AG04450 (cell line): ENCODE results near the gene KIAA1217. TPM values are rescaled to one million over a fixed set of nuclear protein-coding genes. Genes with fewer than 3 reads are reported as not detected.

Experiments used
- CTCF ChIA-PET: fragments of 300-600, 350-600 bp; formaldehyde crosslinking; extraction: SDS; loops from one replicate; lab custom pipeline; 2022; ENCODE audit warnings: antibody characterized with exemption, inconsistent platforms; lab: Charles Lee
- POLR2A ChIA-PET: fragments of 350-600 bp; formaldehyde crosslinking; extraction: SDS; loops from one replicate; lab custom pipeline; 2021; ENCODE audit warnings: antibody characterized with exemption, inconsistent platforms; lab: Yijun Ruan, JAX
- DNase-seq: peaks from one replicate; pipeline ENCODE4 v3.0.0-alpha.2; 2011; ENCODE audit warnings: low read depth, low spot score
- H3K27ac ChIP-seq: one replicate; pipeline ENCODE4 v1.5.1; 2012; ENCODE audit warnings: low read depth, low read length, control low read depth
- H3K27me3 ChIP-seq: one replicate; pipeline ENCODE4 v1.6.0; 2012; ENCODE audit warnings: low read length; ENCODE audit not compliant: control insufficient read depth, insufficient read depth
- H3K4me3 ChIP-seq: 2 replicates; pipeline ENCODE4 v1.5.1; 2011; ENCODE audit warnings: mild to moderate bottlenecking, low read depth, low read length, control low read depth
- H3K9me3 ChIP-seq: 2 replicates; pipeline ENCODE4 v1.5.1; 2012; ENCODE audit warnings: low read length; ENCODE audit not compliant: control insufficient read depth, insufficient read depth
- CTCF ChIP-seq: IDR thresholded peaks from 2 replicates; pipeline ENCODE4 v1.5.1; 2011; ENCODE audit warnings: low read depth, low read length, control low read depth, inconsistent platforms
- polyA plus RNA-seq: library from polyadenylated mRNA; depleted of rRNA; stranded (reverse); fragments of >200 nt; gene quantifications from 2 replicates; pipeline ENCODE4 v1.2.3, GENCODE V29; 2011

The KIAA1217 gene
- polyA plus RNA-seq, 1 experiment: 5.4 TPM

- no peaks in the 10 kb centered on the region for H3K9me3 ChIP-seq
- no peak overlapping the region for H3K4me3 ChIP-seq
- no peak for DNase-seq
- POLR2A ChIA-PET: interaction anchor here (0.6 to 1.1 kb wide), 2 partner anchors 13 to 507 kb away, joined by 3 read pairs; no protein-coding TSS in a partner anchor
- TF ChIP-seq CTCF: no peak
- H3K27ac ChIP-seq: no peak overlapping the region
- CTCF ChIA-PET: interaction anchor here (0.6 to 12.0 kb wide), 11 partner anchors 9 to 1344 kb away, joined by 3 to 175 read pairs (median 6); no protein-coding TSS in a partner anchor
- no peaks in the 10 kb centered on the region for H3K27me3 ChIP-seq
Observed at GRCh38 chr10:24502006-24502405, 293.1 kb downstream of the KIAA1217 start.

- H3K4me3 ChIP-seq: no peak overlapping the region
- no peak for TF ChIP-seq CTCF
- no peaks in the 10 kb centered on the region for H3K27me3 ChIP-seq
- no peak for DNase-seq
- ChIA-PET CTCF (interaction anchor here (0.6 to 12.0 kb wide), 9 partner anchors 14 to 509 kb away, joined by 3 to 175 read pairs (median 6); no protein-coding TSS in a partner anchor), POLR2A (interaction anchor here (0.6 to 1.1 kb wide), 2 partner anchors 14 to 71 kb away, joined by 3 to 5 read pairs; no protein-coding TSS in a partner anchor)
- H3K27ac ChIP-seq: peak overlapping the region; percentile 81
- H3K9me3 ChIP-seq: no peaks in the 10 kb centered on the region
Observed at GRCh38 chr10:24502801-24503460, 294.0 kb downstream of the KIAA1217 start.

GRCh38 chr10:24503461-24504320 is 294.8 kb downstream of the KIAA1217 start:
- DNase-seq: peak; percentile 92
- Histone ChIP-seq H3K27ac (peak overlapping the region; percentile 81), H3K9me3 (no peaks in the 10 kb centered on the region), H3K4me3 (no peak overlapping the region), H3K27me3 (no peaks in the 10 kb centered on the region)
- TF ChIP-seq CTCF: peak; percentile 76
- CTCF ChIA-PET: interaction anchor here (0.7 to 12.0 kb wide), 16 partner anchors 13 to 1346 kb away, joined by 3 to 175 read pairs (median 4); no protein-coding TSS in a partner anchor
- POLR2A ChIA-PET: interaction anchor here (0.5 to 1.1 kb wide), 4 partner anchors 19 to 1041 kb away, joined by 3 to 9 read pairs (median 4); no protein-coding TSS in a partner anchor

- no peak overlapping the region for H3K27ac ChIP-seq
- H3K27me3 ChIP-seq: no peaks in the 10 kb centered on the region
- DNase-seq: no peak
- TF ChIP-seq CTCF: no peak
- ChIA-PET CTCF (interaction anchor here (12.0 kb wide), 1 partner anchor 11 kb away, joined by 175 read pairs; no protein-coding TSS in a partner anchor), POLR2A (no interaction called here)
- no peaks in the 10 kb centered on the region for H3K9me3 ChIP-seq
- H3K4me3 ChIP-seq: no peak overlapping the region
Observed at GRCh38 chr10:24505759-24506158, 296.8 kb downstream of the KIAA1217 start.
